Esophagus muscularis mucosa (tissue), 3 donors: Measurements from ENCODE around the gene ASTL.

Source experiments
- EP300 ChIP-seq: sonication (generic); formaldehyde crosslinking; IDR thresholded peaks from one replicate; pipeline ENCODE4 v1.6.1; 2017; ENCODE audit warnings: antibody characterized with exemption
- POLR2AphosphoS5 ChIP-seq, 2 donors: sonication (generic); formaldehyde crosslinking; IDR thresholded peaks; one replicate each; pipeline ENCODE4 v1.6.1; 2017; ENCODE audit warnings: antibody characterized with exemption in 2 of 2

DNA sequence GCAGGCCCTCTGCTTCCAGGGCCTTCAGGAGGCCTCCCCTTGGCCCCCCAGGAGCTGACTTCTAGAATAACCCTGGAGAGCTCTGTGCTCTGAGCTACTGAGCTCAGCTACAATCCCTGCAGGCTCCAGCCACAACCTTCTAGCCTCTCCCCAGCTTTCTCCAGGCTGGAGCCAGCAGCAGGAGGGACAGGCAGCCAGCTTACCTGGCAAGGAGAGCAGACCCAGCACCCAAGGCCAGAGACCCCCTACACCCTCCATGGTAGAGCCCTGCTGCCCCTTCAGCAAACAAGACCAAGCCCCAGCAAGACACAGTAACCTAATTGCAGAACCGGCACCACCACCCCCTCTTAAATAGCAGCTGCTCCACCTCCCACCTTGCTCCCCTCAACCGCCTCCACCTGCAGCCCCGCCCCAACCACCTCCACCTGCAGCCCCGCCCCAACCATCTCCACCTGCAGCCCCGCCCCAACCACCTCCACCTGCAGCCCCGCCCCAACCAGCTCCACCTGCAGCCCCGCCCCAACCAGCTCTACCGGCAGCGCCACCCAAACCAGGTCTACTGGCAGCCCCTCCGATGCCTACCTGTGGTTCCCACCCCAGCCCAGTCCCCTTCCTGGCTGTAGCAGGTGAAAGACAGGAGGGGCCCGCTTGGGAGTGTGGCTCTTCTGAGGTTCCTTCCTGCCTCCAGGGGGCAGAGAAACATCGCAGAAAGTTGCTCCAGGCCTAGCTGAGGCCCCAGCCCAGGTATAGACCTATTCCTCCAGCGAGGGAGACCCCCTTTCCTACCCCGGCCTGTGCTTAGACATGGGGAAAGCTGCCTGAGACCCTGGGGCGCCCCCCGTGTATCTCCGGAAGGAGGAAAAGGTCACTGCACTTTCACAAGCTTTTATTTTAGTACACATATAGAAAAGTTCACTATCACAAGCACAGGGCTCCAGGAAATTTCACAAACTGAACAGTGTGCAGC is at the start of gene ASTL:
- no peak for TF ChIP-seq POLR2AphosphoS5 (IDR thresholded peaks at IDR 0.05)
- no peak for TF ChIP-seq EP300
